Ascending aorta (tissue), 2 donors: Measurements from ENCODE around the gene SEC22B. TPM values are rescaled to one million over a fixed set of nuclear protein-coding genes. Genes with fewer than 3 reads are reported as not detected.
"Not testable (repeated sequence)": the region's sequence is repeated elsewhere in the genome, so short reads cannot be mapped to it uniquely, and the experiment has no call there.

ENCODE experiments used
- DNase-seq, 2 donors: peaks; one replicate each; pipeline ENCODE4 v3.0.0-alpha.2; 2019; ENCODE audit warnings: low spot score in 2 of 2
- H3K27ac ChIP-seq, 2 donors: fragments of 200-600 bp; sonication (generic); one replicate each; pipeline ENCODE4 v1.5.1; 2016 to 2017; ENCODE audit warnings: mild to moderate bottlenecking in 1 of 2
- H3K27me3 ChIP-seq: fragments of 200-600 bp; sonication (generic); one replicate; pipeline ENCODE4 v1.5.1; 2017
- H3K36me3 ChIP-seq, 2 donors: fragments of 200-600 bp; sonication (generic); one replicate each; pipeline ENCODE4 v1.5.1; 2016
- H3K4me1 ChIP-seq, 2 donors: fragments of 200-600 bp; sonication (generic); one replicate each; pipeline ENCODE4 v1.5.1; 2016 to 2017; ENCODE audit warnings: mild to moderate bottlenecking in 1 of 2
- H3K4me3 ChIP-seq, 2 donors: fragments of 200-600 bp; sonication (generic); one replicate each; pipeline ENCODE4 v1.5.1; 2016 to 2017; ENCODE audit warnings: mild to moderate bottlenecking in 1 of 2
- H3K9me3 ChIP-seq, 2 donors: fragments of 200-600 bp; sonication (generic); one replicate each; pipeline ENCODE4 v1.5.1; 2016
- intact Hi-C: fragments of 100-400 bp; cut with DNase I; formaldehyde crosslinking; loops from one replicate; pipeline ENCODE4 v1.15.1; 2023
- total RNA-seq: library from RNA; depleted of rRNA; stranded (reverse); fragments of >200 nt; gene quantifications from one replicate; pipeline ENCODE4 v1.1.0, GENCODE V29; 2016
- TF ChIP-seq, protein P1 (sequence below), 3 experiments: fragments of 200-600 bp in 2 of 3; fragments of 450-650 bp in 1 of 3; sonication (generic) in 2 of 3; IDR thresholded peaks; one replicate each; pipeline ENCODE4 v1.5.1; 2016 to 2019; ENCODE audit warnings: antibody characterized with exemption in 3 of 3, mild to moderate bottlenecking in 1 of 3, moderate library complexity in 1 of 3

SEC22B gene
- total RNA-seq, result 16.8 TPM

DNA sequence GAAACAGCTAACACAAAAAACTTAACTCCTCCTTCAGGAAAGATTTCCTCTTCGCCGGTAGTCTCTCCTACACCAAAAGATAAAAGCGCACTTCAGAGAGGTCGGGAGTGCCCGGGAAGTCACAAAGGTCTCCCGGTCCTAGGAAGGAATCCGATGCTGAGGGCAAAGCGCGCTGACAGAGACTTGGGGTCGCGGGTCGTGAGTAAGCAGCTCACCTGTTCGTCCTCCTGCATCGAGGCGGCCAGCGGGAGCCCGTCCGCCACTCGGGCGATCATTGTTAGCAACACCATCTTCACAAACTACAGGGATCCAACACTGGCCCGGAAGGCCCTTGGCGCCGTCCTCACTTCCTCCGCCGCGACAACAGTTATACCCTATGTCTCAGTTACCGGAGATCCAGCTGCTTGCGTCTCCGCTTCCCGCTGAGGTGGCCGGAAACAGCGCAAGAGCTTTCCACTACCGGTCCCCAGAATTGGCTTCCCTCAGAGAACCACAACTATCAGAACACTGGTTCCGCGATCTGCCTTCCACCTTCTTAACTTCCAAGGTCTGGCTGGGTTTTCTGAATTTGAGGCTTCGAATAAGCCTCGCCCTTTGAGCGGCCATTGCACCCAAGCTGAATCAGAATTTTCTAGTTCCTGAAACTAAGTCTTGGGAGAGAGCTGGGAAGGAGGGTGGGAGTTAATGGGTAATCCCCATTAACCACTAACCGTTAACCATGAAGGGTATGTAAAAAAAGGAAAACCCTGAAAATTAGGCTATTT, at the start of gene SEC22B:
Gene SEC22B, minus strand, starts transcription at position 429 of the 764 bp plus-strand sequence. Its CDS starts 139 bp downstream, at position 290.
- Histone ChIP-seq H3K27ac (peak within 1 kb of the TSS; percentile 89), H3K4me1 (peaks cover 0 to 10% of the 10 kb centered on the region in 2 donors), H3K36me3 (no peaks in the 10 kb centered on the region), H3K27me3 (no peaks in the 10 kb centered on the region), H3K4me3 (peak within 1 kb of the TSS; percentile 87 to 95), H3K9me3 (no peaks in the 10 kb centered on the region)
- DNase-seq, result peak; percentile 67 to 96
- intact Hi-C loops, result no loop called here
- TF ChIP-seq, protein P1, sequence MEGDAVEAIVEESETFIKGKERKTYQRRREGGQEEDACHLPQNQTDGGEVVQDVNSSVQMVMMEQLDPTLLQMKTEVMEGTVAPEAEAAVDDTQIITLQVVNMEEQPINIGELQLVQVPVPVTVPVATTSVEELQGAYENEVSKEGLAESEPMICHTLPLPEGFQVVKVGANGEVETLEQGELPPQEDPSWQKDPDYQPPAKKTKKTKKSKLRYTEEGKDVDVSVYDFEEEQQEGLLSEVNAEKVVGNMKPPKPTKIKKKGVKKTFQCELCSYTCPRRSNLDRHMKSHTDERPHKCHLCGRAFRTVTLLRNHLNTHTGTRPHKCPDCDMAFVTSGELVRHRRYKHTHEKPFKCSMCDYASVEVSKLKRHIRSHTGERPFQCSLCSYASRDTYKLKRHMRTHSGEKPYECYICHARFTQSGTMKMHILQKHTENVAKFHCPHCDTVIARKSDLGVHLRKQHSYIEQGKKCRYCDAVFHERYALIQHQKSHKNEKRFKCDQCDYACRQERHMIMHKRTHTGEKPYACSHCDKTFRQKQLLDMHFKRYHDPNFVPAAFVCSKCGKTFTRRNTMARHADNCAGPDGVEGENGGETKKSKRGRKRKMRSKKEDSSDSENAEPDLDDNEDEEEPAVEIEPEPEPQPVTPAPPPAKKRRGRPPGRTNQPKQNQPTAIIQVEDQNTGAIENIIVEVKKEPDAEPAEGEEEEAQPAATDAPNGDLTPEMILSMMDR (IDR thresholded peaks at IDR 0.05), result no peak

DNA sequence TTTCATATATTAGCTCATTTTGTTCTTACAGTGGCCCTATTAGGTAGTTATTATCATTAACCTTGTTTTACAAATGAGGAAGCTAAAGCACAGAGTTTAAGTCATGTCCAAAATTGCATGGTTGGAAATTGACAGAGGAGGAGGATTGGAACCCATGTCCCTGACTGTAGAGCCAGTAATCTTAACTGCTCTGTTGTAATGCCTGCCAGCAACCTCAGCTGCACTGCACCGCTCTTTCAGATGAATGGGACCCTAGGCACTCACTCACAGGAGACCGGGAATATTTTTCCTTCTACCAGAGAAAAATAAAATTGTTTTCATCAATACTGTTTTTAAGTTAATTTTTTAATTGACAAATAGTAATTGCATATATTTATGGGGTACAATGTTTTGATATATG, 41.6 kb upstream of the SEC22B start:
- H3K36me3 ChIP-seq, DNase-seq, H3K4me1 ChIP-seq, H3K4me3 ChIP-seq, H3K27me3 ChIP-seq, H3K27ac ChIP-seq, H3K9me3 ChIP-seq, intact Hi-C loops: not testable (repeated sequence)

DNA sequence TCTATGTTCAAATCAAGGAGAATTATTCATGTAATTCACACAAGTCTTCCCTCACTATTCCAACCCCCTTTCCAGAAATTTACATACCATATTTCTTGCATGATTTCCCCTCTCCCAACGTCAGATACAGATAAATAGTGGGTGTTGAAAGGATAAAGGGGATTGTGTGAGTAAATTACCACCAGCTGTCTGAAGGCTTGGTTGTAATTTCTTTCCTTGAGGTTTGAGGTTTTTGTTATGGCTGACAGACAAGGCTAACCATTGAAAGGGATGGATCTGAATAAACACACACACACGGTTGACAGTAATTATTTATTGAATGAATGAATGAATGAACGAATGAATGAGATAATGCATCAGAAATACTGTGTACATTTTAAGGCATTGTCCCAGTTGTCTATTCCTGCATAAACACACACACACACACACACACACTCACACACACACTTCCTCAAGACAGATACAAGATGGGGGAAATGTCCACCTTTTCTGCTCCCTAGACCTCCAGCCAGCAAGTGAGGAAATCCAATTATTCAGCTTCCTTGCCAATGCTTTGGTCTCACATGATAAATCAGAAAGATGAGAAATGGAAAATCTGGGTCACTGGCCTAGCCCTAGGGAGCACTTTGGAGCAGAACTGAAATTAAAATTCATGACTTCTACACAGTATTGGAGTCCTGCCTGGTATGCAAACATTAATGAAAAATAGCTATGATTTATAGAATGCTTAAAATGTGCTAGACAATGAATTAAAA, 41.0 kb upstream of the SEC22B start:
- H3K27me3 ChIP-seq, H3K9me3 ChIP-seq, H3K27ac ChIP-seq, DNase-seq, H3K4me1 ChIP-seq, H3K4me3 ChIP-seq, intact Hi-C loops, H3K36me3 ChIP-seq: not testable (repeated sequence)

DNA sequence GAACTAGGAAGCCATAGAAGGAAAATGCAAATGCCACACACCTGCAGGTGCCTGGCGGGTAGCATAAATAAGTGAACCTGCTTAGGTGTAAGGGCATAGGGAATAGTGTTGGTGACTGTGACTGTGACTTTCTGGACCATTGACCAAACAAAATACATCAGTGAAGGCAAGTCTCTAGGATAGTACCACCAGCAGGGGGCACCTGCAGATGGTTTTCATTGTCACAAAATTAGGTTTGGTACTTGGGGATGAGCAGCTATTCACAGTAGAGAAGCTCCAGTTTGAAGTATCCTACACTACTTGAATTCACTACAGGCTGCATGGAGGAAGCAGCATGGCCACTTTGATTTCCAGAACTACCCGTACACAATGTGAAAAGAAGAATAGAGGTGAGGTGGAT, 37.3 kb upstream of the SEC22B start:
- DNase-seq, H3K36me3 ChIP-seq, H3K9me3 ChIP-seq, H3K4me1 ChIP-seq, H3K4me3 ChIP-seq, intact Hi-C loops, H3K27me3 ChIP-seq, H3K27ac ChIP-seq: not testable (repeated sequence)

DNA sequence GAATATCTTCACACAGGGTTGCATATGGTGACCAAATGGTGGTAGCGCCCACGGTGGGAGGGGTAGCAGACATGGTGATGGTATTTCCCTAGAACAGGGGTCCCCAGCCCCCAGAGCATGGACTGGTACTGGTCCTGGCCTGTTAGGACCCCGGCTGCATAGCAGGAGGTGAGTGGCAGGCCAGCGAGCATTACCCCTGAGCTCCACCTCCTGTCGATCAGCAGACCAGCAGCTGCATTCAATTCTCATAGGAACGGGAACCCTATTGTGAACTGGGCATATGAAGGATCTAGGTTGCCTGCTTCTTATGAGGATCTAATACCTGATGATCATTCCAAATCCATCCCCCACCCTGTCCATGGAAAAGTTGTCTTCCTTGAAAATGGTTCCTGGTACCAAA, 34.4 kb upstream of the SEC22B start:
- H3K9me3 ChIP-seq, H3K4me1 ChIP-seq, H3K27me3 ChIP-seq, H3K27ac ChIP-seq, H3K36me3 ChIP-seq, intact Hi-C loops, DNase-seq, H3K4me3 ChIP-seq: not testable (repeated sequence)

DNA sequence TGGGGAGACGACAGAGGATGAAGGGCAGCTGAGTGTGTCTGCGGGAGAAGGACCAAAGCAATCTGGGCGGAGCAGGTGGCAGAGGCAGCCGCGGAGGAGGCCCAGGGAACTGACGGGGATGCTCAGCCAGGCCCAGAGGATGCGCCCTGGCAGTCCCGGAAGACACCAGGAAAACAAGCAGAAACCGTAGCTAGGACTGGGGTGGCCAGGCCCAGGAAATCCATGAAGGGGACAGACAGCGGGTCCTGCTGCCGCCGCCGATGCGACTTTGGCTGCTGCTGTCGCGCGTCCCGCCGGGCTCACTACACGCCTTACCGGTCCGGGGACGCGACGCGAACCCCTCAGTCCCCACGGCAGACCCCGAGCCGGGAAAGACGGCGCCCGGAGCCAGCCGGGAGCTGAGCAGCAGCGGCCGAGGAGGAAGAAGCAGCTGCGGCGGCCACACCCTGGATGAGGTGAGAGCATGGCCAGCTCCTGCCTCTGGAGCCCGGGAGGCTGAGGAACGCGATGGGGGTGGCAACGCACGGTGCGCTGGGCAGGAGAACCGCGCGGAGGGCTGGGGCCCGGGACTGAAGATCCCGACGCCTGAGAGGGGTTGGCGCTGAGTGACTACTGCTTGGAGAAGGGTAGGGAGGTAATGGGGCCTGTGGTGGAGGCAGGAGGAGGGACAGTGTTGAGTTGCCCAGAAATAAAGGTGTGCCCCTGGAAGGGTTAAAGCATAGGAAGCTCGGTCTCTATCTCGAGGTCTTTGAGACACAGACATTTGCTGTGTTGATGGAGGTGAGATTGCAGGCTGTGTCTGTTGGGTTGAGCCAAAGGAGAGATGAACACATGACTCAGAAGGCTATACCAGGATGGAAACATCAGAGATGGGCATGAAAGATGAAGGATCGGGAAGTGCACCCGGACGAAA, 20.8 kb upstream of the SEC22B start:
- H3K4me1 ChIP-seq, H3K9me3 ChIP-seq, DNase-seq, H3K27ac ChIP-seq, intact Hi-C loops, H3K36me3 ChIP-seq, H3K27me3 ChIP-seq: not testable (repeated sequence)
- H3K4me3 ChIP-seq, result peak overlapping the region; percentile 26 to 55

DNA sequence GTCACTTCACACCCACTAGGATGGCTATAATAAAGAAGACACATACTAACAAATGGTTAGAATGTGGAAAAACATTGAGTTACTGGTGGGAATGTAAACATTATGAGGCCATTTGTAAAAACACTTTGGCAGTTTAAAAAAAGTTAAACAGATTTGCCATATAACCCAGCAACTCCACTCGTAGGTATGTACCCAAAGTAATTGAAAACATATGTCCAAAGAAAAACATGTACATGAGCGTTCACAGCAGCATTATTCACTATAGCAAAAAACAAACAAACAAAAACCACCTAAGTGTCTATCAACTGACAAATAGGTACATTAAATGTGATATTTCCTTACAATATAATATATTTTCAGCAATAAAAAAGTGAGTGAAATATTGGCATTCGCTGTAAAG, 12.3 kb upstream of the SEC22B start:
- H3K4me1 ChIP-seq, DNase-seq, H3K4me3 ChIP-seq, H3K9me3 ChIP-seq, H3K36me3 ChIP-seq, H3K27ac ChIP-seq, intact Hi-C loops, H3K27me3 ChIP-seq: not testable (repeated sequence)

DNA sequence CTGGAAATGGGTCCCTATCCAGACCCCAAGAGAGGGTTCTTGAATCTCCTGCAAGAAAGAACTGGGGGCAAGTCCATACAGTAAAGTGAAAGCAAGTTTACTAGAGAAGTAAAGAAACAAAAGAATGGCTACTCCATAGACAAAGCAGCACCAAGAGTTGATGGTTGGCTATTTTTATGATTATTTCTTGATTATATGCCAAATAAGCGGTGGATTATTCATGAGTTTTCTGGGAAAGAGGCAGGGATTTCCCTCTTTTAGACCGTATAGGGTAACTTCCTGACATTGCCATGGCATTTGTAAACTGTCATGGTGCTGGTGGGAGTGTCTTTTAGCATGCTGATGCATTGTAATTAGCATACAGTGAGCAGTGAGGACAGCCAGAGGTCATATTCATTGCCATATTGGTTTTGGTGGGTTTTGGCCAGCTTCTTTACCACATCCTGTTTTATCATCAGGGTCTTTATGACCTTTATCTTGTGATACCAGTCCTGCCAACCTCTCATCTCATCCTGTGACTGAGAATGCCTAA, 5.9 kb upstream of the SEC22B start:
- DNase-seq, H3K27me3 ChIP-seq, intact Hi-C loops: not testable (repeated sequence)

DNA sequence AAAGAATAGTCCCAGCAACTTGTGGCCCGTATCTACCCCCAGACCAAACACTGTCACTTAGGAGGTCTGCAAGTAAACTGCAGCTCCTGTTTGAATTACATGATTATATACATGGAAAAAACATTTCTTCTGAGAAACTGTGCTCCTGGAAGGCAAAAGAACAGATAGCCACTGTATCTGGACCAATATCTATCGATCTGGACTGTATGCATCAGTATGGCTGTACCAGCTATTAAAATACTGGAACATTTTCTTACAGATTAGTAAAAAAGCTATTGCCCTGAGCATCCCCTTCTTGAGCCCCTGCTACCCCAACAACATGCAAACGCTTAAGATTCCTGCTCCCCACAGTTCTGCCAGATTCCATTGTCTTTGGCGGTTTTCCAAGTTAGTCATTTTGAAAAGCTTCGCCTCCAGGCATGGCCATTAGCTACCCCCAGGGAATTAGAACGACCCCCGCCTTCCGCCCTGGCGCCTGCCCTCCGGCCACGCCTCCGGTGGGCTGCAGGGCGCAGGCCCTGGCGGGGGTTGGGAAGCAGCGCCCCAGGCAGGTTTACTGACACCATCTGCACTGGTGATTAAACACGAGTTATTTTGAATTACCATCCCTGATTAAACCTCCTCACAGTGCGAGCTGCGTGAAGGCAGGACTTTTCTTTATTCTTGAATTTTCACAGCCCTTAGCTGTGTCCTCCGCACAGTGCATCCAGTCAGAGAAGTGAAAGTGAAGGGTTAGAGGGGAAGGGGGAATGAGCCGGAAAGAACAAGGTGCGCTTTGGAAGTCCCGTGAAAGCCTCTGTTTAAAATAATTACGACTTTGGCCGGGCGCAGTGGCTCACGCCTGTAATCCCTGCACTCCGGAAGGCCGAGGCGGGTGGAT, 3.7 kb upstream of the SEC22B start:
- intact Hi-C loops, H3K9me3 ChIP-seq, H3K36me3 ChIP-seq, H3K27me3 ChIP-seq, H3K4me1 ChIP-seq: not testable (repeated sequence)
- Histone ChIP-seq H3K27ac (peak overlapping the region; percentile 67), H3K4me3 (peak overlapping the region; percentile 27 to 63)
- DNase-seq, result peak in 1 of 2 donors; percentile 69

More for the DNA sequence above, 5.9 kb upstream of the SEC22B start:
- not testable (repeated sequence) for H3K27ac ChIP-seq, H3K9me3 ChIP-seq, H3K4me3 ChIP-seq, H3K4me1 ChIP-seq, H3K36me3 ChIP-seq
